Measurements from ENCODE around the gene COQ4. TPM values are rescaled to one million over a fixed set of nuclear protein-coding genes. Genes with fewer than 3 reads are reported as not detected.

Gene COQ4
- total and polyA plus RNA-seq, 2 of the 8 experiments (the other 6 are each of a cell fraction or from before 2014, with no cell fraction given) = 32.3 to 58.8 TPM

DNA sequence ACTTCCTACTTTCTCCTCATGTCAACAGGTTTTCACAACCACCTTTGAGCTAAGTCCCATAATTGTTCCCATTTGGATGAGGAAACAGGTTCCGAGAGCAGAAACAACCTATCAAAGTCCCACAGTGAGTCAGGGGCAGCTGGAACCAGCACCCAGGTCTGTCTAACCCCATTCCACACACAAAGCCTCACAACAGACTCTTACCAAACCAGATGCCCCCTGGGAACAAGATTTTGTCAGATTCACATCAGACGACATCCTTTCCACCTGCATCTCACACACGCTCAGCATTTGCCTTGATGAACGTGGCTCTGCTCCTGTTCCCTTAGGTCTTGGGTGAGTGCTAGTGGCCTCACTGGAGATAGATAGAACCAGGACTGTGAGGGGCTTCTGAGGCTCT is 29.5 kb upstream of the COQ4 start (continued):
- TF ChIP-seq HDAC2 (IDR thresholded peaks at IDR 0.05; ENCODE audit: borderline replicate concordance in 1 of 2, low read depth in 2 of 2, low read length in 2 of 2) = no peak
- no peak for TF ChIP-seq CBX5 (IDR thresholded peaks at IDR 0.05; ENCODE audit: low read depth, low read length)
- TF ChIP-seq EGR1 (IDR thresholded peaks at IDR 0.05; ENCODE audit: borderline replicate concordance, low read depth, low read length) = no peak
- TF ChIP-seq CHD2 (IDR thresholded peaks at IDR 0.05; ENCODE audit: low read length) = no peak
- TF ChIP-seq ZNF274 (IDR thresholded peaks at IDR 0.05; ENCODE audit: borderline replicate concordance, extremely low read depth, low read length) = no peak
- TF ChIP-seq TAF1 (IDR thresholded peaks at IDR 0.05; ENCODE audit: low read depth, low read length) = no peak
- TF ChIP-seq ASH2L (IDR thresholded peaks at IDR 0.05; ENCODE audit: low read length) = no peak
- no peak for TF ChIP-seq SAP30 (IDR thresholded peaks at IDR 0.05; ENCODE audit: insufficient read depth, insufficient replicate concordance, low read length)
